NAMALWA (cell line): ENCODE results near the gene PLAC8L1.

Experiments
- DNase-seq: peaks from one replicate; pipeline ENCODE4 v3.0.0-alpha.2; 2015; ENCODE audit warnings: low spot score

Gene PLAC8L1

DNA sequence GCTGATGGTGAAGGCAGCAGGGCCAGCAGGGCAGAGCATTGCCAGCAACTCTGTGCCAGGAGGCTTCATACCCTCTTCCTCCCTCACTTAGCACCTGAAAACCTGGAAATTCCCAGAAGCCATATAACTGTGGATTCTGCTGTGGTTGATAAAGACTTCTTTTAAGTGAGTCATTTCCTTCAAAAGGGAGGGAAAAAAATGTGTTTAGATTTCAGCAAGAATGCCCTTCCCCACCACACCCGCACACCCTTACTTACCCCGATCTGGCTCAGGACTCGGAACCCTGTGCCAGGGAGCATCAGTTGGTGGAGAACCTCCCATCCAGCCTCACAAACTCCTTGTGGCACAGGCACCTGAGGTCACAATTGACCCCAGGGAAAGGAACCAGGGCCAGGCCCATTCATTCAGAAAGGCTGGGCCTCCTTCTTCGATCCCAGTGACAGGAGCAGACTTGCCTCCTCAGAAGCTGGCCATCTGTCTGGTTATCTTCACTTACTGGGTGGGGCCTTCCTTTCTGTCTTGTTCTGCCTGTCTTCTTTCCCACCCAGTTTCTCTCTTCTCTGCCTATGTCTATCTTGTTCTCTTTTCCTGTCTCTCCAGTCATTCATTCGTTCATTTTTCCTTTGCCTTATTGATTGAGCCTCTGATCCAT, 62.6 kb downstream of the PLAC8L1 start:
- DNase-seq: no peak

DNA sequence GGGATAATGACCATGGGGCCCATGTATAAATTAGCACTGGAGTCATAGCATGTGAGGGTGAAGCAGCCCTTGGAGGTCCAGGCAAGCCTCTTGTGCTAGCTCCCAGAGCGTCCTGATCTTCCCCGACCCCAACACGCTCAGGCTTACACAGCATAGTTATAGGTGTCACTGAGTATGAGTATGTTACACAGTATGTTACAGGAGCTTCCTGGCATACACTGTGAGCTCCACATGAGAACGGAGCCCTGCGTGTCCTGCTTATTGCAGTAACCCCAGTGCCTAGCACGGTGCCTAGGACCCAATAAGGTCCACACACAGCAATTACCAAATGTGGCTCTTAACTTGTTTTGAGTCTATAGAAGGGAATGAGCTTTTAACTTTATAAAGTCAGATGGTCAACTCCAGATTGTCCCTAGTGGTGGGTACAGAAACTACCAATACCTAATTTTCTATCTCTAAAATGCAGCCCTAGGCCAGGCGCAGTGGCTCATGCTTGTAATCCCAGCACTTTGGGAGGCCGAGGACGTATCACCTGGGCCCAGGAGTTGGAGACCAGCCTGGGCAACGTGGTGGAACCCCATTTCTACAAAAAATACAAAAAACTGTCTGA, 64.1 kb downstream of the PLAC8L1 start:
- DNase-seq: peak; percentile 46

DNA sequence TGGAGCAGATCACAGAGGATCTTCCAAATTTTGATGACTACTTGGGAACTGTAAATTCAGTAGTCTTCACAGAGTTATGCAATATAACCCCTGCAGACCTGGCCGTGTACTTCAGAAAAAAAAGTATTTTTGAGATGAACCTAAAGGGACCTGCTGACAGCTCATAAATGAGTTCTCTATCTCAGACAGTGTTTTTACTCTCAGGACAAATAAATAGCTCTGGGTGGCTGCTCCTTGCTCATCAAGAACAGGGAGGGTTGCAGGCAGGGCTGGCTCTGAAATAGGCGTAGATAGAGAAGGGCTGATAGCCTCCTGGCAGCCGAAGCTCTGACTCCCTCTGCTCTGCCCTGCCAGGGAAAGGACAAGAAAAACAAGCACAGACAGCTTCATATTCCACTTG, 64.8 kb downstream of the PLAC8L1 start:
- DNase-seq: no peak

DNA sequence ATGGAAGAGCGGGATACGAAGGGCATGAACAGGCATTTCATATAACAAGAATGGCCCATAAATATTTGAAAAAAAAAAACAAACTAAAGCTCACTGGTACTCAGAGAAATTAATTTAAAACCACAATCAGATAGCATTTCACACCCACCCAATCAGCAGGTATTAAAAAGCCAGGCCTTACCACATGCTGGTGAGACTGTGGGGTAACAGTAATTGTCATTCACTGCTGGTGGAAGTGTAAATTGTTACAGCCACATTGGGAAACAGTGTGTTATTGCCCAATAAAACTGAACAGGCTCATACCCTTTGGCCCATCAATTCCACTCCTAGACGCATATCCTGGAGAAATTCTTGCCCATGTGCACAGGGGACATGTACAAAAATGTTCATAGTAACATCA, 66.0 kb downstream of the PLAC8L1 start:
- DNase-seq: no peak

DNA sequence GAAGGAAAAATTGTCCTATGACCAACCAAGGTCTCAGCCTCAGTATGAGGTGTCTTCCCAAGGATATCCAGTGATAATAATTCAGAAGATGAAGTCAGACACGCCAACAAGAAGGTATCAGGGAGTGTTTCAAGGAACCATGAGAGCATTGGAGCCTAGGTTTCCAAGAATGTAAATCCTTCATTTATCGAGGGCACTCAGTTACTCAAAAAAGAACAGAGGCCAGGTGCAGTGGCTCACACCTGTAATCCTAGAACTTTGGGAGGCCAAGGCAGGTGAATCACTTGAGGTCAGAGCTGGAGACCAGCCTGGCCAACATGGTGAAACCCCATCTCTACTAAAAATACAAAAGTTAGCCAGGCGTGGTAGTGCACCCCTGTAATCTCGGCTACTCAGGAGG, 70.8 kb downstream of the PLAC8L1 start:
- no peak for DNase-seq
